Nephron progenitor cell (in vitro differentiated cells): Measurements from ENCODE around the gene SPINT3.

Source experiments
- DNase-seq: peaks from one replicate; pipeline ENCODE4 v3.0.0; 2021
- H3K27ac Mint-ChIP-seq: 2 replicates; pipeline ENCODE4 v1.8.0; 2021; ENCODE audit warnings: mild to moderate bottlenecking, moderate library complexity, mixed read lengths
- H3K27me3 Mint-ChIP-seq: 2 replicates; pipeline ENCODE4 v1.8.0; 2021; ENCODE audit warnings: mild to moderate bottlenecking, low read depth, mixed read lengths; ENCODE audit not compliant: poor library complexity
- H3K36me3 Mint-ChIP-seq: 2 replicates; pipeline ENCODE4 v1.8.0; 2021; ENCODE audit warnings: low read depth, mixed read lengths
- H3K4me1 Mint-ChIP-seq: 2 replicates; pipeline ENCODE4 v1.8.0; 2021; ENCODE audit warnings: mixed read lengths
- H3K4me3 Mint-ChIP-seq: 2 replicates; pipeline ENCODE4 v1.8.0; 2021; ENCODE audit warnings: mild to moderate bottlenecking, moderate library complexity, mixed read lengths
- H3K9me3 Mint-ChIP-seq: 2 replicates; pipeline ENCODE4 v1.8.0; 2021; ENCODE audit warnings: mild to moderate bottlenecking, moderate library complexity, mixed read lengths
- TF ChIP-seq, protein P1 (sequence below): fragments of 200-600 bp; sonication (generic); IDR thresholded peaks from 2 replicates; pipeline ENCODE4 v1.5.0; 2021; ENCODE audit warnings: antibody characterized with exemption

The SPINT3 gene

GRCh38 chr20:45508068-45508886, 7.1 kb downstream of the SPINT3 start:
- H3K9me3 Mint-ChIP-seq, result no peaks in the 10 kb centered on the region
- no peaks in the 10 kb centered on the region for H3K36me3 Mint-ChIP-seq
- TF ChIP-seq, protein P1, sequence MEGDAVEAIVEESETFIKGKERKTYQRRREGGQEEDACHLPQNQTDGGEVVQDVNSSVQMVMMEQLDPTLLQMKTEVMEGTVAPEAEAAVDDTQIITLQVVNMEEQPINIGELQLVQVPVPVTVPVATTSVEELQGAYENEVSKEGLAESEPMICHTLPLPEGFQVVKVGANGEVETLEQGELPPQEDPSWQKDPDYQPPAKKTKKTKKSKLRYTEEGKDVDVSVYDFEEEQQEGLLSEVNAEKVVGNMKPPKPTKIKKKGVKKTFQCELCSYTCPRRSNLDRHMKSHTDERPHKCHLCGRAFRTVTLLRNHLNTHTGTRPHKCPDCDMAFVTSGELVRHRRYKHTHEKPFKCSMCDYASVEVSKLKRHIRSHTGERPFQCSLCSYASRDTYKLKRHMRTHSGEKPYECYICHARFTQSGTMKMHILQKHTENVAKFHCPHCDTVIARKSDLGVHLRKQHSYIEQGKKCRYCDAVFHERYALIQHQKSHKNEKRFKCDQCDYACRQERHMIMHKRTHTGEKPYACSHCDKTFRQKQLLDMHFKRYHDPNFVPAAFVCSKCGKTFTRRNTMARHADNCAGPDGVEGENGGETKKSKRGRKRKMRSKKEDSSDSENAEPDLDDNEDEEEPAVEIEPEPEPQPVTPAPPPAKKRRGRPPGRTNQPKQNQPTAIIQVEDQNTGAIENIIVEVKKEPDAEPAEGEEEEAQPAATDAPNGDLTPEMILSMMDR, result no peak
- peaks cover 22% of the 10 kb centered on the region for H3K4me1 Mint-ChIP-seq
- H3K27ac Mint-ChIP-seq, result no peak overlapping the region
- H3K4me3 Mint-ChIP-seq, result no peak overlapping the region
- no peak for DNase-seq
- H3K27me3 Mint-ChIP-seq, result peaks cover 14% of the 10 kb centered on the region

- Mint-ChIP-seq H3K4me1 (peaks cover 22% of the 10 kb centered on the region), H3K27ac (no peak overlapping the region), H3K4me3 (no peak overlapping the region), H3K36me3 (no peaks in the 10 kb centered on the region), H3K27me3 (peaks cover 17% of the 10 kb centered on the region), H3K9me3 (no peaks in the 10 kb centered on the region)
- no peak for DNase-seq
- TF ChIP-seq, protein P1, result no peak
These were observed 8.2 kb downstream of the SPINT3 start for GRCh38 chr20:45507011-45507820.

GRCh38 chr20:45506398-45506797, 9.0 kb downstream of the SPINT3 start:
- Mint-ChIP-seq H3K27me3 (peaks cover 20% of the 10 kb centered on the region), H3K9me3 (no peaks in the 10 kb centered on the region)

GRCh38 chr20:45503403-45503802, 12.0 kb downstream of the SPINT3 start:
- no peaks in the 10 kb centered on the region for H3K36me3 Mint-ChIP-seq
- H3K9me3 Mint-ChIP-seq, result no peaks in the 10 kb centered on the region
- no peak for DNase-seq
- H3K27me3 Mint-ChIP-seq, result peaks cover 28% of the 10 kb centered on the region
- TF ChIP-seq, protein P1, result no peak
- H3K27ac Mint-ChIP-seq, result no peak overlapping the region
- no peaks in the 10 kb centered on the region for H3K4me1 Mint-ChIP-seq
- H3K4me3 Mint-ChIP-seq, result no peak overlapping the region

More at GRCh38 chr20:45506398-45506797, 9.0 kb downstream of the SPINT3 start:
- no peak overlapping the region for H3K4me3 Mint-ChIP-seq
- TF ChIP-seq, protein P1, result no peak
- peaks cover 22% of the 10 kb centered on the region for H3K4me1 Mint-ChIP-seq
- DNase-seq, result no peak
- no peaks in the 10 kb centered on the region for H3K36me3 Mint-ChIP-seq
- no peak overlapping the region for H3K27ac Mint-ChIP-seq

DNA sequence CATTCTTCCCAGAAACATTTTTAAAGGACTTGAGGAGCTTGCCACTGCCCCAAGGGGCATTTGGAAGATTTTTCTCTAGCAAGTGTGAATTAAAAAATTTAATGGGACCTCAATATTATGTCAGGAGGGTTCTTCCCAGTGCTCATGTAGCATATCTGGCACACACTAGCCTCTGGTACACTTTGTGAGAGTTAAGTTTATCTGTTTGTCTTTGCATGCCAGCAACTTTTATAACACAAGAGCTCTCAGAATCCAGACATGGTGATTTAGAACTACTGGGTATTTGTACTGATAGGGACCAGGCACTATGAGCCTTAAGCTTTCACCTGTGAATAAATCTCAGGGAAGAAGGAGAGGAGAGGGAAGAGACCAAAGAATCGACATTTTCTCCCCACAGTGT, 12.9 kb downstream of the SPINT3 start:
- no peak overlapping the region for H3K27ac Mint-ChIP-seq
- peaks cover 28% of the 10 kb centered on the region for H3K27me3 Mint-ChIP-seq
- H3K36me3 Mint-ChIP-seq, result no peaks in the 10 kb centered on the region
- no peak for DNase-seq
- no peaks in the 10 kb centered on the region for H3K9me3 Mint-ChIP-seq
- TF ChIP-seq, protein P1, result no peak
- no peaks in the 10 kb centered on the region for H3K4me1 Mint-ChIP-seq
- H3K4me3 Mint-ChIP-seq, result no peak overlapping the region
